HG02678 (cell line): Measurements from ENCODE around the gene ATPAF2.
"Not testable (repeated sequence)": the region's sequence is repeated elsewhere in the genome, so short reads cannot be mapped to it uniquely, and the experiment has no call there.

Experiments
- ATAC-seq: cut with Tn5 transposase; IDR thresholded peaks from one replicate; pipeline ENCODE4 v1.9.1; 2021; ENCODE audit warnings: mild to moderate bottlenecking, moderate library complexity; ENCODE audit not compliant: unreplicated experiment

The ATPAF2 gene

GRCh38 chr17:18014006-18014405 lies 25.0 kb downstream of the ATPAF2 start:
- ATAC-seq = no peak

DNA sequence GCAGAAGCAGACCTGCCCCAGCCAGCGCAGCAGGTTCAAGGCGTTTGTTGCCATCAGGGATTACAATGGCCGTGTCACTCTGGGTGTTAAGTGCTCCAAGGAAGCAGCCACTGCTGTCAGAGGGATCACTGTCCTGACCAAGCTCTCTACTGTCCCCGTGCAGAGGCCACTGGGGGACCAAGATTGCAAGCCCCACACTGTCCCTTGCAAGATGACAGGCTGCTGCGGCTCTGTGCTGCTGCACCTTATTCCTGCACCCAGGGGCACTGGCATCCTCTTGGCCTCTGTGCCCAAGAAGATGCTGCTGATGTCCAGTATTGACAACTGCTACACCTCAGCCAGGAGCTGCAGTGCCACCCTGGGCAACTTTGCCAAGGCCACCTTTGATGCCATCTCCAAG lies 27.7 kb downstream of the ATPAF2 start:
- ATAC-seq = no peak

GRCh38 chr17:18009609-18010420 lies 29.2 kb downstream of the ATPAF2 start:
- ATAC-seq = no peak

DNA sequence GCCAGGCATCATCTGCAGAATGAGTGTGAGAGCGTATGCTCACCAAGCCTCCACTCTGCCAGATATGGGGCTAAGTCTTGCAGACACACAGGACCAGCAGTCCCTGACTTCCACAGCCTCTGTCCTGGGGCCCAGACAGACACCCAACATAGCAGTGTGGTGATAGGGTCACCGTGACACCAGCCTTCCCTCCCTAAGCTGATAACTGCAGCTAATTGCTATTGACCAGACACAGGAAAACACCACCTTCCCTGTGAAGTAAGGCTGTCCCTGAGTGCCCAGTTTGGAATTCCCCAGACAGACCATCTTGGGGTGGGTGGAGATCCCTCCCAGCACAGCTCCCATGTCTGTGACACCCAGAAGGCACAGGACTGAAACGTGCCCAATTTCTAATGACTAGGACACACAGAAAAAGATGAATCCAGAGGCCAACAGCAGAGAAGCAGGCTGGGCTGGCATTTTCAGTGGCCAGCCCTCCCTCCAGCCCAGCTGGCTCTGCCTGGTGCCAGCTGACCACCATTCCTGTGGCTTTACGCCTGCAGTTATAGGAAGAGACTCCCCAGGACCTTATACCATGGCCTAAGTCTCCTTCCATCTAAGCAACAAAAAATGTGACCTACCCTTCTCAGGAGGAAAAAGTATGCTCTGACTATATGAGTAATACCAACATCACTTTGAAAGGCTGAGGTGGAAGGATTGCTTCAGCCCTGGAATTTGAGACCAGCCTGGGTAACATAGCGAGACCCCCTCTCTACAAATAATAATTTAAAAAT lies 30.3 kb downstream of the ATPAF2 start:
- no peak for ATAC-seq

GRCh38 chr17:18006495-18007239 lies 32.3 kb downstream of the ATPAF2 start:
- ATAC-seq = no peak

- no peak for ATAC-seq
Observed at GRCh38 chr17:18005496-18005895, 33.5 kb downstream of the ATPAF2 start.

DNA sequence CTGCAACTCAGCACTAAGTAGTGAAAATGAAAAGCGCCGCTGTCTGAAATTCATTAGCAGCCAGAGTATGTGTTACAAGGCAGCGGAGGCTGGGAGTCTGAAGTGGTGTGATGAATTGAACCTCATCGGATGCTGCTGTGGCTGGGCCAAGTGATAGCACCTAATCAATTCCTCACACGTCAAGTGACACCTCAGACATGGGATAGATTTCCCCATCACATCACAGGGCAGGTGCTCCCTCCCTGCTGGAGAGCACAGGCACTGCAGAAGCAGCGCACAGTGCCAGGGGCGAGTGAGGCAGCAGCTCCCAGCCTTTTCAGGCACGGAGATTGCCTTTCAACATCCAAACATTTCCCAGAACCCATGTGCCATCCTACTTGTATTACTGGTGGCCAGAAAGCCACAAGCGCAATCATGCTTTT lies 34.1 kb downstream of the ATPAF2 start:
- no peak for ATAC-seq

DNA sequence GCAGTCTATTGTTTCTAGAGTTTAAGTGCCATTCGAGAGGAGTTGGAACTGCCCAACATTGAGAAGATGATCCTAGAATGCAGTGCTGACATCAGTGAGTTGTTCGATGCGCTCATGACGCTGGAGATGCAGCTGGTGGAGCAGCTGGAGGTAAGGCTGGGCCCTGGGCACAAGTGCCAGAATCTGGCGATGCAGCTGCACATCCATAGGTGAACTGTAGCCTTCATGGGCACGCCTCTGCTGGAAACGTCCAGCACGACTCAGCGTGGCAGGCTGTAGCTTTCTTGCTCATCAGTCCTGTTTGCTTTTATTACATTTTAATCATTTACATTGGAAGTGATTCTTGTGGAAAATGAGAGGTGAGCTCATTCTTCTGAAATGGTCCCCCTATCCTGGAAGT lies 34.6 kb downstream of the ATPAF2 start:
- no peak for ATAC-seq

- ATAC-seq = no peak
Observed at GRCh38 chr17:18002171-18002570, 36.8 kb downstream of the ATPAF2 start.

GRCh38 chr17:18000030-18000408 lies 38.9 kb downstream of the ATPAF2 start:
- no peak for ATAC-seq

- no peak for ATAC-seq
Observed at GRCh38 chr17:17999364-18000029, 39.5 kb downstream of the ATPAF2 start.

DNA sequence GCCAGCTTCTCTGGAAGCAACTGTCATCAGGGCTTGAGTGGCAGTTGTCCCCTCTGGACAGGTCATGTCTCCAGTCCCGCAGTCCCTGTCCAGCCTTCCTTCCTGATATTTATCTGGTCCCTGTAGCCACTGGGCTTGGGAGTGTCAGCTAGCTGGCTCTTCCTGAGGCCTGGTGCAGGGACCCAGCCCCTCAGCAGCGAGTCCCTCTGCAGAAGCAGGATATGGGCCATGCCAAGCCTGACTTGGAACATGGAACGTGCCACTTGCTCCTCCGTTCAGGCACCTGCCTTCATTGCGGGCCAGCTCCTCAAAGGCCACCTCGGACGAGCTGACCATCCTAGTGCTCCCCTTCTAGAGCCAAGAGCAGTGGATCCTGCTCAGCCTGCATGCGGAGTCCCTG lies 40.0 kb downstream of the ATPAF2 start:
- ATAC-seq = no peak

- ATAC-seq = not testable (repeated sequence)
Observed at GRCh38 chr17:17995887-17996286, 43.1 kb downstream of the ATPAF2 start.

DNA sequence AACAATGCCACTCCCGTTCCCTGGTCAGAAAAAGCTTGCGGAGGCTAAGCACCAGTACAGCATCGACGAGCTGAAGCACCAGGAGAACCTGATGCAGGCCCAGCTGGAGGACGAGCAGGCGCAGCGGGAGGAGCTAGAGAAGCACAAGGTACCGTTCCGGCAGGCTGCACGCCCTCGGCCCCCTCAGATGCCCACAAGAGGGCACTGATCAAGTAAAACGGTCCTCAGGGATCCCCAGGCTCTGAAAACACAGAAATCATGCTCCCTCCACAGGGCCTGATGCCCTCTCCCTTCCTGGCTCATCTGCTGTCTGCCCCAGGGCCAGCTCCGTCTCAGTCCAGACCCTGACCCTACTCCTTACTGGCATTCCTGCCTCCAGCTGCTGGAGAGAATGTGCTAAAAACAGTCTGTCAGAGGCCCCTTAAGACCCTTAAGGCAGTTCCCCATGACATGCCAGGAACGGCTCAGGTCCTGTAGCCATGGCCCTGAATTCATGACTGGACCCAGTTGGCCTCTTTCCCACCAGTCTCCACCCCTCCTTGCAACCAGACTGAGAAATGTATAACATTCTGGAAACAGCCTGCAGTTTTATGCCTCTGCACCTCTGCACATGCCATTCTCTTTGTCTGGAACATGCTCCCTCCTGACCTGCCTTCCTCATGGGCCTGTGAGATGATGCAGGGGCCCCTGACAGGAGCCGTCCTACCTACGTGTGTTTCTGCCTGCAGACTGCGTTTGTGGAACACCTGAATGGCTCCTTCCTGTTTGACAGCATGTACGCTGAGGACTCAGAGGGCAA lies 44.5 kb downstream of the ATPAF2 start:
- ATAC-seq = no peak

GRCh38 chr17:17993852-17994251 lies 45.1 kb downstream of the ATPAF2 start:
- ATAC-seq = no peak

- ATAC-seq = no peak
Observed at GRCh38 chr17:17993366-17993765, 45.6 kb downstream of the ATPAF2 start.

DNA sequence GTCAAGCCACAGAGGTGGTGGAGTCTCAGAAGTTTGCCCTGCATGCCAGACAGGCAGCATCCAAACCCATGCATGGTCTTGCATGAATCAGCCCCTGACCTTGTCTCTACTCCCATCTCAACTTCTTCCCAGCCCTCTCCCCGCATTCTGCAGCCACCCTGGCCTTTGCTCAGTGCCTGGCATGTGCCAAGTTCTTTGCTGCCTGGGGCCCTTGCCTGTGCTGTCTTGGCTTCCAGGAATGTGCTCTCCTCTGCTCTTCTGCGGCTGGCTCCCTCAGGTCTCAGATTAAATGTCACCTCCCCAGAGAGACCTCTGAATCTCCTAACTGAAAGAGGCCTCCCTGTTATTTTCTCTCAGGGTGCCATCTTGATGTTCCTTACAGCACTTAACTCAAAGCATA lies 48.7 kb downstream of the ATPAF2 start:
- no peak for ATAC-seq

DNA sequence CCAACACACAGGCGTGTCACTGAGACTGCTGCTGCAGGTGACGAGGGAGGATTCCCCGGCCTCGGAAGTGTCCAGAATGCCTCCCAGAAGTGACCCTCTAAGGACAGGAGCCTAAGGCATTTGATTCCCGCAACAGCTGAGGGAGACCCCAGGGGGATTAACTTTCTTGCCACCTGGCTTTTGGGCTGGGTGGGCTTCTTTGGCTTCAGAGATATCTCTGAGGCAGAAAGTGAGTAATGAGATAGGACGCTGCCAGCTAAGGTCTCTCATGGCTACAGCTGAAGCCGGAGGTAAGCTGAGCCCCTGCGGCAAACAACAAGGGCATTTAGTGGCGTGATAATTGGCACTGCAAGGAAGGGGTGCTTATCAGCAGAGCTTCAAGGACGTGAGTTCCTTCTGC lies 49.4 kb downstream of the ATPAF2 start:
- no peak for ATAC-seq

DNA sequence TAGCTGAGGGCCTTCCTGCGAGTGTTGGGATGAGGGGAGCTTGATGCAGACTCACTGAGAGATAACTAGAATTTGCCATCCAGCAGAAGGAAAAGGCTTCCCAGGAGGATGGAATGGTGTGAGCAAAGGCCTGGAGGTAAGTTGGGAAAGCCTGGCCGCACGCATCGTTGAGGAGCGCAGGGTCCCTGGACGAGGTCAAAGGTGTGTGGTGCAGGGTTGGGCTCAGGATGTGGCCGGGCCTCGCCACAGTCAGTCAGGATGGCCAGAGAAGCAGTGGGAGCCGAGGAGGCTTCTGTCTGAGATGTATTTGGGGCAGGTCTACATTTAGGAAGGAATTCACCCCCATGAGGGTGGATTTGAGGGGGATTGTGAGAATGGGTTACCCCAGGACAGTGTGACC lies 49.9 kb downstream of the ATPAF2 start:
- ATAC-seq = no peak

DNA sequence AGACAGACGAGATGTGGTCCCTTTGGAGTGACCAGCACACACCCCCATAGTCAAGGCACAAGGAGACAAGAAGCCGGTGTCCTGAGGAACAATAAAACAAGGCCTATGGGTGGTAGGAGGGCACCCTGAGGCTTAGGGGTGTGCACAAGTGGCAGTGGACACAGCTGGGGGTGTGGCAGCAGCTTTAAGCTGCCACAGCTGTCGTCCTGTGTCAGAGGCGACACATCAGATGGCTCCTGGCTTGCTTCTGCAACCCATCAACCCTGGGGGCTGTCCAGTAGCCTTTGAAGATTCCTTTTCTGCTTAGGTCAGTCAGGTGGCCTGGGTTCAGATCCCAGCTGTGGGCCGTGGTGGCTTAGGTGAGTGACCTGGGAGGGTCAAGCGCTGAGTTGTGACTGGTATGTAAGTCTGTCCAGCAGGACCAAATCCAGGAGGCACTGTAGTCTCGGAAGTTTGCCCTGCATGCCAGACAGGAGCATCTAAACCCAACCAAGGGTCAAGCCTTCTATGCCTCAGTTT lies 50.5 kb downstream of the ATPAF2 start:
- no peak for ATAC-seq
